ENCODE measurements around the gene SIRPA.
"Not testable (repeated sequence)": the region's sequence is repeated elsewhere in the genome, so short reads cannot be mapped to it uniquely, and the experiment has no call there.

The SIRPA gene

GRCh38 chr20:1907586-1907985 is 12.4 kb downstream of the SIRPA start:
- DNase-seq (ENCODE audit: low read depth), result peak; percentile 41

DNA sequence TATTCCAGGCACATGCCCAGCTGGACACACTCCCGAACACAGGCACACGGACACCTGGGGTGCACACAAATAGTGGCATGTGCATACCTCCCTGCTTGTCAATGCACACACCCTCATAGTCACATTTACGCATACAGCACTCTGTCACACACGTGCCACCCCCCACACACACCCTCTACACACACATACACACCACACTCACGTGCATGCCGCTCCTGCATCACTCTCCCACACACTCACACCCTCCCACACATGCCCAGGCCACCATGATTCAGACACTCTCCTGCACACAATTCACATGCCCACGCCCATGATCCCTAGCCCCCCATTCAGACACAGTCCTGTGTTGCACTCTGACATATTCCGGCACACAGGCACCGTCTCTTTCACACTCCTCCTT is 13.0 kb downstream of the SIRPA start:
- no peak for DNase-seq (ENCODE audit: low read depth)

DNA sequence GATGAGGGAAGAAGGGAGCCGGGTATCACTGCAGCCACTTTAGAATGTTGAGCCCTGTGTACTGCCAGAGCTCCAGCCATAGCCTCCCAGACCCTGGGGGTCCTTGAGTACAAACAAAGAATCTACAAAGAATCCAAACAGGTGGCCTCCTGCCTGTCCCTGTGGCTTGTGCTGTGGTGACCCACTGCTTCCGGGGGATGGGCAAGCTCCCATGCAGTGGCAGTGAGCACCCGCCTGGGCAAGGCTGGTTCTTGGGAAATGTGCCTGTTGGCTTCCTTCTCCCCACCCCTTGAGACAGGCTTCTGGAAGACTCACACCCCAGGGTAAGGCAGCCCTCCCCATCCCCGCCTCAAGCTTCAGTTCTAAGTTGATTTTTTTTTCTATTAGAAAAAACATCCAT is 13.9 kb downstream of the SIRPA start:
- DNase-seq (ENCODE audit: low read depth), result no peak

GRCh38 chr20:1911536-1911935 is 16.3 kb downstream of the SIRPA start:
- DNase-seq (ENCODE audit: low read depth), result no peak

DNA sequence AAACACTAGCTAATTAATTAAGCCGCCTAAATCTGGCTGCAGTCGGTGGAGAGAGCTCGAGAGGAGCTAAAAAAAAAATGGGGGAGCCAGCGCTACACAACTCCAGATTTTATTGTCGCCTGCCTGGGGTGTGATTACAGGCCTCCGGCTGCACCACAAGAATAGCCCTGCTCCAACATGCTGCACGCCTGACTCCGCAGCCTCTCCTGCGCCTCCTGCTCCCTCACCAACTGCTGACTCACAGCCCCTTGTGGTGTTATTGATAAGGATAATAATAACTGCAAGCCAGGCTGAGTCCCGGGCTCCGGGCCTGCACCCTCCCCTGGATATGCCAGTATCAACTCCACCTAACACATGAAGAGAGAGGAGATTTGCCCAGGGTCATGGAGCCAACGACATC is 16.8 kb downstream of the SIRPA start:
- DNase-seq (ENCODE audit: low read depth), result no peak

GRCh38 chr20:1912646-1913045 is 17.4 kb downstream of the SIRPA start:
- DNase-seq (ENCODE audit: low read depth), result no peak

- not testable (repeated sequence) for DNase-seq (ENCODE audit: low read depth)
Measured at GRCh38 chr20:1915233-1915632, 20.0 kb downstream of the SIRPA start.

GRCh38 chr20:1915725-1916124 is 20.5 kb downstream of the SIRPA start:
- no peak for DNase-seq (ENCODE audit: low read depth)

DNA sequence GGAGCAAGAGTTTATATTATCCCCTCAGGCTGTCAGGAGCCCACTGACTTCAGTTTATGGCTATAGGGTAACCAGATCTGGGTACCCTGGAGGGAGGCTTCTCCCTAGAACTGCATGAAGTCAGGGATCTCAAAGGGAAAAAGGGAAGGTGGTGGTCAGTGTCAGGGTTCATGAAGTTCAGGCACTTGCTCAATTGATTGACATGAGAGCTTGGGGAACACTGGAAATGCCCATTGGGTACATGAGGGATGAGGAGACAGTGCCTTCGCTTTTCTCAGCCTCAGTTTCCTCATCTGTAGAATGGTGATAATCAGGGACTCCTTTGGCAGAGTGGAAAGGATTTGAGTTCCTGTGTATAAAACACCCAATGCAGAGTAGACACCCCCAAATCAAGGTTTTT is 22.6 kb downstream of the SIRPA start:
- DNase-seq (ENCODE audit: low read depth), result no peak

- no peak for DNase-seq (ENCODE audit: low read depth)
Measured at GRCh38 chr20:1918491-1919165, 23.4 kb downstream of the SIRPA start.

DNA sequence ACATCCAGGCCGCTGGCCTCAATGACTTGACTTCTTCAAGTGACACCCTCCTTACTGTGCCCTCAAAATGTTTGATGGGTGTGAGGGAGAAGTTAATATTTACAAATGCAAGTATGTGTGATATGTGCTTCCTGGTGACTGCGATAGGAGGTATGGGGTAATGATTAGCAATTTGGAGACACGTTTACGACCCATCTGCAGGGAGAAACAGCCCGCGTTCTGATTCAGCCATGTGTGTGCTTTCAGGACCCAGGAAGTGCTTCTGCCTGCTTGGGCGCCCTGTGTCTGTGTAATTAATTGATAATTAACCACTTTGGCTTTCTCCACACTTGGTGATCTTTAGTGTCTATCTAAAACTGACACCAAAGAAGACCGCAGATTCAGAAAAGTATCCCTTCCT is 25.0 kb downstream of the SIRPA start:
- DNase-seq (ENCODE audit: low read depth), result peak; percentile 12

DNA sequence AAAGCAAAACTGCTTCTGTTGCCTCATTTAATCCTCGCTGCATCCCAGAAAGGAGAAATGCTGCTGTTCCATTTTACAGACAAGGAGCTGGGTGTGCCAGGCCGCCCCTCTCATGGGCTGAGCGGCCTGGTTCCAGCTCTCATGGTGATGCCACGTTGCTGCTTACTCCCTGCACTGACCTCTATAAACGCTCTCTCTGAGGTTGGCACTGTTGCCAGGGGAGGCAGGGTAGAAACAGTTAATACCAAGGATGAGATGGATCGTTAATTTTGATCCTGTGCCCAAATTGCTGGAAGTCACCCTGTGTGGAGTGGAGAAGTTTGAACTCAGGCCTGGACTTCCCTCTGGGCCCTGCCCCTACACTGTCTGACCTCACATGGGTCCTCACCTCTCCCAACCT is 25.6 kb downstream of the SIRPA start:
- no peak for DNase-seq (ENCODE audit: low read depth)

GRCh38 chr20:1921985-1922384 is 26.8 kb downstream of the SIRPA start:
- DNase-seq (ENCODE audit: low read depth), result not testable (repeated sequence)

GRCh38 chr20:1922786-1923185 is 27.6 kb downstream of the SIRPA start:
- no peak for DNase-seq (ENCODE audit: low read depth)

DNA sequence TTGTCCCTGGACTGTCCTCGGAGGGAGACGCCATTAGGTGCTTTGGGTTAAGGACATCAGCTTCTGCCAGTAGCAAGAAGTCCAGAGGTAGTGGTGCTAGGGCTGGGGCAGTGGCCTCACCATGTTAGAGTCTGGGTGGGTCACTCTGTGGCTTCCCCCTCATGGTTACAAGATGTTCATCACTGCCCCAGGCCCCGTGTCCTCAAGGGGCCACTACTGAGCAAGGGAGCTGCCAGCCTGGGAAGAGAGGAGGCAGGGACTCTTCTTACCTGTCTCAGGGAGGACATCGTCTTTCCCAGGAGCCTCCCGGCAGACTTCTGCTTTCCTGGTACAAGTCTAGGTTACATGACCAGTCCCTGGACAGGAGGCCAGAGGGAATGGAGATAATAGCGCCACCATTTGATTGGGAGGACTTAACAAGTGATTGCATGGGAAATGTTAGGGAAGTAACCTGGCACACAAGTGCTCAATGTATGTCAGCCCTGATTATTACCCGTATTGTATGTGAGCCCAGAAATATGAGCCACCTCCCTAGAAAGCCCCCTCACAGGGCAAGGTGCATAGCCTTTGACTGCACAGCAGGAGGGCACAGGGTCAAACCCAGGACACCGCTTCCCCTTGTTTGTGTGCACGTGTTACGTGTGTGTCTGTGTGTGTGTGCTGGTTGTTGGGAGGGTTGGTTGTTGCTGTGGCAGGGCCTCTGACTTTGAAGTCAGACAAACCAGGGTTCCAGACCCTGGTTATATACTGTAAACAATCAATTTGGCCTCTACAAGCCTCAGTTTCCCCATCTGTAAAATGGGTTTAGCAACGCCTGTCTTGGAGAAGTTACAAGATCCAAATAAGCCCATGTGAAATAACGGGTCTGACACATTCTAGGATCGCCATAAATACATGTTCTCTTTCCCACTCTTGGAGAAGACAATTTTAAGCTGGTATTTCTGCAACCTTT is 30.0 kb downstream of the SIRPA start:
- no peak for DNase-seq (ENCODE audit: low read depth)

DNA sequence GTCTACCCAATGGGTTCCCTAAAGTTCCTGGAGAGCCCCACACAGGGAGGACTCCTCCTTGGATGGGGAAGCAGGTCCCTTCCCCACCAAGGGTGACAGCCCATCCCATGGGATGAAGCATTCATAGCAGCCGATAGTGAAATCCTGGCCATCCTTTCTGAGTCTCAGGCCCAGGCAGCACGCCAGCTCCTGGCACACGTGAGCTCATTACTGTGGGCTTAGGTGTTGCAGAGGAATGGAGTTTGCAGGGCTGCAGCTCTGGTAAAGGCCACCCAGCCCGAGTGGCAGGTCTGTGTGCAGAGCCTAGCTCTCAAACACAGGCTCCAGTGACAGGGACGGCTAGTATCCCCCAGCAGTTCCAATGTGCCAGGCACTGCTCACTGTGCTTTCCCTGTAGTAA is 31.0 kb downstream of the SIRPA start:
- DNase-seq (ENCODE audit: low read depth), result no peak

DNA sequence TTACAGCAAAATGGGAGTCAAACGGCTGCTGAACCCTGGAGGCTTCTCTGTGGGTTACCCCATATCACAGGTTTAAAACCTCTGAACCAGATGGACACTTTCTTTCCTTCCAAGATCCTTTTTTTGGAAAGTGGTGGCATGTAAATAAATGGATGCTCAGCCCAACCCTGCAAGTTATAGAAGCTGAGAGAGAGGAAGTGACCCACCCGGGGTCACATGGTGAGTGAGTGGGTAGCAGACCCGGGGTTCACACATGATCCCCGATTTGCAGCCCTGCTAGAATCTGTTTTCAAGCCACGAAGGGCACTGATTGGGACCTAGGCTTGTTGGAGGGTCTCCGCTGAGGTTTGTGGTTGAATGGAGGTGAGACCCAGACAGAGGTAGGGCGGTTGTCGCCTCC is 32.0 kb downstream of the SIRPA start:
- DNase-seq (ENCODE audit: low read depth), result no peak

GRCh38 chr20:1928154-1928553 is 32.9 kb downstream of the SIRPA start:
- DNase-seq (ENCODE audit: low read depth), result no peak

GRCh38 chr20:1928782-1929181 is 33.6 kb downstream of the SIRPA start:
- DNase-seq (ENCODE audit: low read depth), result no peak

DNA sequence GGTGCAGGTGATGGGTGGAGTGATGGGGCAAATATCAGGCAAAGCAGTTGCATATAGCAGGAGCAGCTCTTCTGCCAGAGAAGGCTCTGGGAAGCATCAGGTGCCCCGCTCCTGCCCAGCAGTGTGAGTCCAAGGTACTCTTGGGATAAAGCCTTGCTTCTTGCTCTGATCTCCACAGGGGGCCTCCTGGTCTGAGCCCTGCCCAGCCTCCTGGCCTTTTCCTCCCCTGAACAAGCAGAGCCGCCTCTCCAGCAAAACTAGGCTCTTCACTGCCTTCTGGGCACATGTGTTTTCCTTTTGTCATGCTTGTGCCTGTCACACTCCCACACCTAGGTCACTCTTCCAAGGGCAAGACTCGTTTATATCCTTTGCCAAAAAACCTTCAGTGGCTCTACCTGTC is 34.3 kb downstream of the SIRPA start:
- DNase-seq (ENCODE audit: low read depth), result no peak

GRCh38 chr20:1930165-1930564 is 35.0 kb downstream of the SIRPA start:
- DNase-seq (ENCODE audit: low read depth), result no peak

DNA sequence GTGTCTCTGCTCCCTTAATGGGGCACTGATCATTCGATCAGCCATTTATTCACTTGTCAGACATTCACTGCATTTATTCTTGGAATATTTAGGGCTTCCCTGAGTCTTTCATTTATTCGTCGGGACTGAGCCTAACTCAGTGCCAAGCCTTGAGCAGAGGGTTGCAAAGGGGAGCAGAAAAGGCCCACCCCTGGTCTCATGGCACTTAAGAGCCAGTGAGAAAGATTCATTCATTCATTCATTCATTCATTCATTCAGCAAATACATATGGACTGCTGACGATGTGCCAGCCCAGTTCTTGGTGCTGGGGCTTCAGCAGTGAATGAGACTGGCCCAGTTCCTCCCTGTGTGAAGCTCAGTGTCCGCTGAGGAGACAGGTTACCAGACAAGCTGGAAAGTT is 36.6 kb downstream of the SIRPA start:
- no peak for DNase-seq (ENCODE audit: low read depth)

DNA sequence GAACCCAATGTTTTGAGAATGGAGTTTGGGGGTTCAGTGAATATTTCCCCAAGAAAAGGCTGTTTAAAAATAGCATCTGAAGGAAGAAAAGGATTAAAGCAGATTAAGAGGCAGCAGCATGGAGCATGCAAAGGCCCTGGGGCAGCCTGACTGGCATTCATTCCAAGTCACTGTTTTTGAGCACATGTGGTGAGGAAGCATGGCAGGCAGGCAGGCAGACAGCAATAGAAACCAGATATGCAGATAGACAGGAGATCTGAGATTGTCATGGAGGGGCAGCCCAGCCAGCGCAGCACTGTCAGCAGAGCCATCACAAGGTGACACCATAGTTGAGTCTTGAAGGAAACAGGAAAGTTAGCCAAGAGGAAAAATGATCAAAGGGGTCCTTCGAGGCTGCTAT is 37.8 kb downstream of the SIRPA start:
- DNase-seq (ENCODE audit: low read depth), result no peak

Measured in EH (cell line).